ENCODE data around the gene TRERF1.
A peak's percentile ranks its signal among the peaks of the same experiment; 100 is the strongest.

Gene TRERF1

DNA sequence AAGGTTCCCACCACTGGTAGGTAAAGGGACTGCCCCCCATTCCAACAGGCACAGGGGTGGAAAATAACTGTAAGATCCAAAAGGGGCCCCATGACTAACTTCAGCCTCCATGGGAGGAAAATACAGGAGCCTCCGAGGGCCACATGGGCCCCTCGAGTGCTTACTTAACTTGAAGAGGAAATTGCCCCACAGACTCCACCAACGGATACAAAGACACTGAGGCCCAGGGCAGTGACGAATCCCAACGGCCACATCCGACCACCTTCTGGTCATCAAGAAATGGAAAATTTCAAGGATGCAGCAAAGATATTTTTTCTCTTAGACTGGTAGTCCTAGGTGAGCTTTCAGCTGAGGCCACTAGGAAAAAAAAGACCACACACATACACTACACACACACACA is 118.1 kb downstream of the TRERF1 start:
- no peak for ATAC-seq

DNA sequence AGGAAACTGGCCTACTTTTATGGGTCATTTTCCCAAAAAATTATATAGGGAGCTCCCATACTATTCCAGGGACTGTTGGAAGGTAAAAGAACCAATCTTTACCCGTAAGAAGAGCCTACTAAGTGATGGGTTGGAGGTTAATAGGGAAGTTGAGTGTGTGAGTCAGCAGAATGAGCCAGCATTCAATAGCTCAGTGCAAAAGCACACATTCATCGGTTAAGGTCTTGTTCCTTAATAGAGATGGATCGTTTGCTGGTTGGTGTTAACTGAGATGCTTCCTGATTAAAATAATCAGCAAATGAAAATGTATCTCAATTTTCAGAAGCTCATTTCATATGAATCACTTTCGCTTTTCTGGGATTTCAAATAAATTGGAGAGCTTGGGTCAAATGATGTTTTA is 118.8 kb downstream of the TRERF1 start:
- no peak for ATAC-seq
- TF ChIP-seq CSRNP3 (CRISPR knock-in tag; IDR thresholded peaks at IDR 0.05) (no peak), ISL1 (CRISPR knock-in tag; IDR thresholded peaks at IDR 0.05) (no peak), TOX (CRISPR knock-in tag; IDR thresholded peaks at IDR 0.05; ENCODE audit: borderline replicate concordance) (no peak)
- TF ChIP-seq, protein P1, sequence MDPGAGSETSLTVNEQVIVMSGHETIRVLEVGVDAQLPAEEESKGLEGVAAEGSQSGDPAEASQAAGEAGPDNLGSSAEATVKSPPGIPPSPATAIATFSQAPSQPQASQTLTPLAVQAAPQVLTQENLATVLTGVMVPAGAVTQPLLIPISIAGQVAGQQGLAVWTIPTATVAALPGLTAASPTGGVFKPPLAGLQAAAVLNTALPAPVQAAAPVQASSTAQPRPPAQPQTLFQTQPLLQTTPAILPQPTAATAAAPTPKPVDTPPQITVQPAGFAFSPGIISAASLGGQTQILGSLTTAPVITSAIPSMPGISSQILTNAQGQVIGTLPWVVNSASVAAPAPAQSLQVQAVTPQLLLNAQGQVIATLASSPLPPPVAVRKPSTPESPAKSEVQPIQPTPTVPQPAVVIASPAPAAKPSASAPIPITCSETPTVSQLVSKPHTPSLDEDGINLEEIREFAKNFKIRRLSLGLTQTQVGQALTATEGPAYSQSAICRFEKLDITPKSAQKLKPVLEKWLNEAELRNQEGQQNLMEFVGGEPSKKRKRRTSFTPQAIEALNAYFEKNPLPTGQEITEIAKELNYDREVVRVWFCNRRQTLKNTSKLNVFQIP (CRISPR knock-in tag; IDR thresholded peaks at IDR 0.05; ENCODE audit: borderline replicate concordance, low read depth), result no peak
- TF ChIP-seq, protein P2, sequence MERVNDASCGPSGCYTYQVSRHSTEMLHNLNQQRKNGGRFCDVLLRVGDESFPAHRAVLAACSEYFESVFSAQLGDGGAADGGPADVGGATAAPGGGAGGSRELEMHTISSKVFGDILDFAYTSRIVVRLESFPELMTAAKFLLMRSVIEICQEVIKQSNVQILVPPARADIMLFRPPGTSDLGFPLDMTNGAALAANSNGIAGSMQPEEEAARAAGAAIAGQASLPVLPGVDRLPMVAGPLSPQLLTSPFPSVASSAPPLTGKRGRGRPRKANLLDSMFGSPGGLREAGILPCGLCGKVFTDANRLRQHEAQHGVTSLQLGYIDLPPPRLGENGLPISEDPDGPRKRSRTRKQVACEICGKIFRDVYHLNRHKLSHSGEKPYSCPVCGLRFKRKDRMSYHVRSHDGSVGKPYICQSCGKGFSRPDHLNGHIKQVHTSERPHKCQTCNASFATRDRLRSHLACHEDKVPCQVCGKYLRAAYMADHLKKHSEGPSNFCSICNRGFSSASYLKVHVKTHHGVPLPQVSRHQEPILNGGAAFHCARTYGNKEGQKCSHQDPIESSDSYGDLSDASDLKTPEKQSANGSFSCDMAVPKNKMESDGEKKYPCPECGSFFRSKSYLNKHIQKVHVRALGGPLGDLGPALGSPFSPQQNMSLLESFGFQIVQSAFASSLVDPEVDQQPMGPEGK (CRISPR knock-in tag; IDR thresholded peaks at IDR 0.05; ENCODE audit: borderline replicate concordance), result no peak

More for the DNA sequence above, 118.1 kb downstream of the TRERF1 start:
- TF ChIP-seq, protein P1 (CRISPR knock-in tag; IDR thresholded peaks at IDR 0.05; ENCODE audit: borderline replicate concordance, low read depth), result no peak
- TF ChIP-seq PPARA (CRISPR knock-in tag; IDR thresholded peaks at IDR 0.05; ENCODE audit: borderline replicate concordance) (no peak), ZFP30 (CRISPR knock-in tag; IDR thresholded peaks at IDR 0.05) (no peak), ISL1 (CRISPR knock-in tag; IDR thresholded peaks at IDR 0.05) (no peak)
- TF ChIP-seq, protein P3, sequence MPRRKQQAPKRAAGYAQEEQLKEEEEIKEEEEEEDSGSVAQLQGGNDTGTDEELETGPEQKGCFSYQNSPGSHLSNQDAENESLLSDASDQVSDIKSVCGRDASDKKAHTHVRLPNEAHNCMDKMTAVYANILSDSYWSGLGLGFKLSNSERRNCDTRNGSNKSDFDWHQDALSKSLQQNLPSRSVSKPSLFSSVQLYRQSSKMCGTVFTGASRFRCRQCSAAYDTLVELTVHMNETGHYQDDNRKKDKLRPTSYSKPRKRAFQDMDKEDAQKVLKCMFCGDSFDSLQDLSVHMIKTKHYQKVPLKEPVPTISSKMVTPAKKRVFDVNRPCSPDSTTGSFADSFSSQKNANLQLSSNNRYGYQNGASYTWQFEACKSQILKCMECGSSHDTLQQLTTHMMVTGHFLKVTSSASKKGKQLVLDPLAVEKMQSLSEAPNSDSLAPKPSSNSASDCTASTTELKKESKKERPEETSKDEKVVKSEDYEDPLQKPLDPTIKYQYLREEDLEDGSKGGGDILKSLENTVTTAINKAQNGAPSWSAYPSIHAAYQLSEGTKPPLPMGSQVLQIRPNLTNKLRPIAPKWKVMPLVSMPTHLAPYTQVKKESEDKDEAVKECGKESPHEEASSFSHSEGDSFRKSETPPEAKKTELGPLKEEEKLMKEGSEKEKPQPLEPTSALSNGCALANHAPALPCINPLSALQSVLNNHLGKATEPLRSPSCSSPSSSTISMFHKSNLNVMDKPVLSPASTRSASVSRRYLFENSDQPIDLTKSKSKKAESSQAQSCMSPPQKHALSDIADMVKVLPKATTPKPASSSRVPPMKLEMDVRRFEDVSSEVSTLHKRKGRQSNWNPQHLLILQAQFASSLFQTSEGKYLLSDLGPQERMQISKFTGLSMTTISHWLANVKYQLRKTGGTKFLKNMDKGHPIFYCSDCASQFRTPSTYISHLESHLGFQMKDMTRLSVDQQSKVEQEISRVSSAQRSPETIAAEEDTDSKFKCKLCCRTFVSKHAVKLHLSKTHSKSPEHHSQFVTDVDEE (CRISPR knock-in tag; IDR thresholded peaks at IDR 0.05), result no peak

GRCh38 chr6:42331019-42331418 is 120.7 kb downstream of the TRERF1 start:
- ATAC-seq, result peak; percentile 48
- TF ChIP-seq TCF4 (CRISPR knock-in tag; IDR thresholded peaks at IDR 0.05; ENCODE audit: borderline replicate concordance) (no peak), CSRNP3 (CRISPR knock-in tag; IDR thresholded peaks at IDR 0.05) (no peak), PPARA (CRISPR knock-in tag; IDR thresholded peaks at IDR 0.05; ENCODE audit: borderline replicate concordance) (no peak), SNAI2 (CRISPR knock-in tag; IDR thresholded peaks at IDR 0.05) (no peak), ZC3H10 (CRISPR knock-in tag; IDR thresholded peaks at IDR 0.05) (no peak), ARNTL (CRISPR knock-in tag; IDR thresholded peaks at IDR 0.05; ENCODE audit: borderline replicate concordance, low read depth) (no peak), RARB (CRISPR knock-in tag; IDR thresholded peaks at IDR 0.05) (no peak), ESRRG (CRISPR knock-in tag; IDR thresholded peaks at IDR 0.05) (no peak), BACH2 (CRISPR knock-in tag; IDR thresholded peaks at IDR 0.05; ENCODE audit: borderline replicate concordance) (no peak), ZFP30 (CRISPR knock-in tag; IDR thresholded peaks at IDR 0.05) (no peak), CSDC2 (CRISPR knock-in tag; IDR thresholded peaks at IDR 0.05) (no peak), TOX (CRISPR knock-in tag; IDR thresholded peaks at IDR 0.05; ENCODE audit: borderline replicate concordance) (no peak), ZNF565 (CRISPR knock-in tag; conservative IDR thresholded peaks at IDR 0.05; ENCODE audit: low read depth) (no peak), CREB5 (CRISPR knock-in tag; IDR thresholded peaks at IDR 0.05; ENCODE audit: low read depth) (no peak), ZFP3 (CRISPR knock-in tag; IDR thresholded peaks at IDR 0.05) (no peak), ZNF70 (CRISPR knock-in tag; IDR thresholded peaks at IDR 0.05) (no peak)
- TF ChIP-seq, protein P1 (CRISPR knock-in tag; IDR thresholded peaks at IDR 0.05; ENCODE audit: borderline replicate concordance, low read depth), result no peak
